A549 (cell line): ENCODE results near the gene MAPRE2. TPM values are rescaled to one million over a fixed set of nuclear protein-coding genes. Genes with fewer than 3 reads are reported as not detected.

Experiments used
- ATAC-seq, 2 experiments: fragments of 200-7000 bp in 1 of 2; fragments of >200 bp in 1 of 2; cut with Nextera tagmentation in 1 of 2; cut with Tn5 transposase in 1 of 2; 3 replicates each; pipeline versions ENCODE4 v1.8.0 to v1.9.1; 2018 to 2020; ENCODE audit warnings: mild to moderate bottlenecking in 1 of 2, moderate library complexity in 1 of 2
- CTCF ChIA-PET: fragments of 300-600 bp; sonication (Branson Sonifier 250); formaldehyde crosslinking; extraction: SDS; loops from one replicate; lab custom pipeline; 2021; ENCODE audit warnings: antibody characterized with exemption, inconsistent platforms; lab: Yijun Ruan, JAX
- POLR2A ChIA-PET: fragments of 350-600 bp; formaldehyde crosslinking; extraction: SDS; loops from one replicate; lab custom pipeline; 2021; ENCODE audit warnings: antibody characterized with exemption, inconsistent platforms; lab: Yijun Ruan, JAX
- DNase-seq, 2 experiments: peaks; one replicate each; pipeline versions ENCODE4 v3.0.0 to v3.0.0-alpha.2; 2011 to 2016; ENCODE audit warnings: low read depth in 1 of 2, low spot score in 1 of 2
- FAIRE-seq: peaks from 2 replicates; lab custom pipeline; 2011; peaks lifted over from hg19 to GRCh38; lab: Jason Lieb, UNC
- H3K27ac ChIP-seq, 2 experiments: fragments of >200 bp; sonication (Bioruptor Twin); formaldehyde crosslinking; 3 replicates each; pipeline ENCODE4 v1.5.1; 2016 to 2017
- H3K4me1 ChIP-seq: fragments of >200 bp; sonication (Bioruptor Twin); formaldehyde crosslinking; 3 replicates; pipeline ENCODE4 v1.6.1; 2016
- H3K4me2 ChIP-seq: fragments of >200 bp; sonication (Bioruptor Twin); formaldehyde crosslinking; 3 replicates; pipeline ENCODE4 v1.6.1; 2016
- H3K4me3 ChIP-seq: fragments of >200 bp; sonication (Bioruptor Twin); formaldehyde crosslinking; 3 replicates; pipeline ENCODE4 v1.5.1; 2016
- H3K9me3 ChIP-seq: fragments of >200 bp; sonication (Bioruptor Twin); formaldehyde crosslinking; 3 replicates; pipeline ENCODE4 v1.6.1; 2016
- BHLHE40 ChIP-seq: IDR thresholded peaks from 2 replicates; pipeline ENCODE4 v1.6.1; 2012; ENCODE audit warnings: low read depth, low read length, inconsistent platforms
- CEBPB ChIP-seq, 2 experiments: fragments of >200 bp in 1 of 2; sonication (Bioruptor Twin) in 1 of 2; formaldehyde crosslinking in 1 of 2; IDR thresholded peaks; 2 replicates each; pipeline ENCODE4 v1.6.1; 2012 to 2016
- CHD2 ChIP-seq: fragments of 150-350 bp; IDR thresholded peaks from 2 replicates; pipeline ENCODE4 v1.6.1; 2014; ENCODE audit warnings: low read length; ENCODE audit not compliant: partially characterized antibody
- CHD4 ChIP-seq: fragments of 200-600 bp; sonication (generic); IDR thresholded peaks from 2 replicates; pipeline ENCODE4 v1.6.1; 2016; ENCODE audit warnings: antibody characterized with exemption, mild to moderate bottlenecking, borderline replicate concordance
- EHF ChIP-seq: fragments of 250-450 bp; sonication (Bioruptor Pico); IDR thresholded peaks from 2 replicates; pipeline ENCODE4 v1.5.0; 2020; ENCODE audit warnings: mild to moderate bottlenecking
- EHMT2 ChIP-seq: fragments of 200-600 bp; sonication (generic); IDR thresholded peaks from 2 replicates; pipeline ENCODE4 v1.6.1; 2016; ENCODE audit warnings: antibody characterized with exemption, low read depth, mild to moderate bottlenecking, moderate library complexity
- EP300 ChIP-seq, 2 experiments: fragments of >200 bp; sonication (Bioruptor Twin); formaldehyde crosslinking; IDR thresholded peaks; 2 replicates in 1 of 2; 3 replicates in 1 of 2; pipeline ENCODE4 v1.6.1; 2016 to 2017
- ESRRA ChIP-seq: fragments of 150-350 bp; IDR thresholded peaks from 2 replicates; pipeline ENCODE4 v1.6.1; 2014; ENCODE audit warnings: mild to moderate bottlenecking, low read length, borderline replicate concordance
- FOSB ChIP-seq: fragments of 250-450 bp; sonication (Bioruptor Pico); IDR thresholded peaks from 2 replicates; pipeline ENCODE4 v1.5.0; 2020; ENCODE audit warnings: mild to moderate bottlenecking, moderate library complexity
- HOXB13 ChIP-seq: fragments of 250-450 bp; sonication (Bioruptor Pico); IDR thresholded peaks from 2 replicates; pipeline ENCODE4 v1.5.0; 2020; ENCODE audit warnings: low read depth, mild to moderate bottlenecking, moderate library complexity
- HOXB5 ChIP-seq: fragments of 250-450 bp; sonication (Bioruptor Pico); IDR thresholded peaks from 2 replicates; pipeline ENCODE4 v1.5.0; 2020; ENCODE audit warnings: mild to moderate bottlenecking, moderate library complexity
- JUNB ChIP-seq: fragments of >200 bp; sonication (Bioruptor Twin); formaldehyde crosslinking; IDR thresholded peaks from 2 replicates; pipeline ENCODE4 v1.6.1; 2016
- KDM1A ChIP-seq: fragments of 200-600 bp; sonication (generic); IDR thresholded peaks from 2 replicates; pipeline ENCODE4 v1.6.1; 2016; ENCODE audit warnings: low read depth, mild to moderate bottlenecking
- MAZ ChIP-seq: fragments of 150-350 bp; IDR thresholded peaks from 2 replicates; pipeline ENCODE4 v1.6.1; 2014; ENCODE audit warnings: antibody characterized with exemption, low read depth, low read length, borderline replicate concordance
- NR3C1 ChIP-seq: fragments of >200 bp; sonication (Bioruptor Twin); formaldehyde crosslinking; IDR thresholded peaks from 3 replicates; pipeline ENCODE4 v1.6.1; 2017
- RAD21 ChIP-seq, 2 experiments: fragments of >200 bp in 1 of 2; sonication (Bioruptor Twin) in 1 of 2; formaldehyde crosslinking in 1 of 2; IDR thresholded peaks in 1 of 2; conservative IDR thresholded peaks in 1 of 2; 2 replicates in 1 of 2; 3 replicates in 1 of 2; pipeline ENCODE4 v1.6.1; 2012 to 2018; ENCODE audit warnings: inconsistent platforms in 1 of 2
- RFX5 ChIP-seq: fragments of 450-650 bp; IDR thresholded peaks from 2 replicates; pipeline ENCODE4 v1.7.1; 2014; ENCODE audit warnings: antibody characterized with exemption, mild to moderate bottlenecking, moderate library complexity
- SMC3 ChIP-seq: fragments of >200 bp; sonication (Bioruptor Twin); formaldehyde crosslinking; IDR thresholded peaks from 3 replicates; pipeline ENCODE4 v1.6.1; 2018; ENCODE audit warnings: inconsistent platforms
- TFCP2L1 ChIP-seq: fragments of 250-450 bp; sonication (Bioruptor Pico); IDR thresholded peaks from 2 replicates; pipeline ENCODE4 v1.5.0; 2021; ENCODE audit warnings: mild to moderate bottlenecking
- ZNF302 ChIP-seq: fragments of 250-450 bp; sonication (Bioruptor Pico); IDR thresholded peaks from 2 replicates; pipeline ENCODE4 v1.9.0; 2021; ENCODE audit warnings: inconsistent platforms, mild to moderate bottlenecking, moderate library complexity
- WGBS: methylation state at CpG from one replicate; pipeline ENCODE4 v1.1.6; 2017; ENCODE audit errors: missing lambda C conversion rate; 5-methylcytosine and 5-hydroxymethylcytosine counted together
- polyA plus RNA-seq, 4 experiments: library from polyadenylated mRNA; depleted of rRNA in 3 of 4; stranded (reverse); fragments of >200 nt; fragmentation: RNase III in 1 of 4; extraction: RNeasy Plus Mini Kit Qiagen cat#74134 plus additional on column Dnase treatment in 1 of 4; gene quantifications; 2 replicates in 3 of 4; 3 replicates in 1 of 4; pipeline ENCODE4 v1.2.3, GENCODE V29; 2011 to 2017

Gene MAPRE2
- polyA plus RNA-seq, 2 of the 4 experiments (the other 2 are of a cell fraction): 11.4 to 59.1 TPM

DNA sequence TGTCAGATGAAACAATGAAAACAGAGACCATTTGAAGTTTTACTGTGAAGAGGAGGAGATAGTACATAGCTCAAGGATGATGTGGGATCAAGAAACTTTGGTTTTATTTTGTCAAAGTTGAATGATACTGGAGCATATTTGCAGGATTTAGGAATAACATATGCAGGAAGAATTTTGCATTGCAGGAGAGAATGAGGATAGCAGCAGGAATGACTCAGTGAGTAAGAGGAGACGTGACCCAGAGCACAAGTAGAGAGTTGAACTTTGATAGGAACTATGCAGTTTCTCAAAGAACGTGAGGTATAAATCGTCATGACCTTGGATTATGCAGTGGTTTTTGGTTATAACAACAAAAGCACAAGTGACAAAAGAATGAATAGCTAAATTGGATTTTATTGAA is 47.7 kb downstream of the MAPRE2 start (continued):
- no peak for TF ChIP-seq FOSB (CRISPR knock-in tag)

DNA sequence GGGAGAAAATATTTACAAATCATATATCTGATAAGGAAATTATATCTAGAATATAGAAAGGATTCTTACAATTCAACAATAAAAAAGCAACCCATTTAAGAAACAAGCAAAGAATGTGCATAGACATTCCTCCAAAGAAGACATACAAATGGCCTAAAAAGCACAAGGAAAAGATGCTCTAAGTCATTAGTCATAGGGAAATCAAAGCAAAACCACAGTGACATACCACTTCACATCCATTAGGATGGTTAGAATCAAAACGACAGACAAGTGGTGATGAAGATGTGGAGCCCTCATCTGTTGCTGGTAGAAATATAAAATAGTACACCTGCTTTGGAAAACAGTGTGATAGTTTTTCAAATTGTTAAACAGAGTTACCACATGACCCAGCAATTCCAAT is 48.2 kb downstream of the MAPRE2 start:
- ATAC-seq: no peak
- CTCF ChIA-PET: no interaction called here

GRCh38 chr18:35089891-35090550 is 48.8 kb downstream of the MAPRE2 start:
- no peak for DNase-seq
- no peak for ATAC-seq
- H3K4me2 ChIP-seq: no peak overlapping the region
- H3K4me1 ChIP-seq: no peaks in the 10 kb centered on the region
- no peak overlapping the region for H3K4me3 ChIP-seq
- 90% methylated on average over 4 of the region's 4 CpGs for WGBS
- H3K9me3 ChIP-seq: no peaks in the 10 kb centered on the region
- no peak for TF ChIP-seq MAZ
- TF ChIP-seq TFCP2L1 (CRISPR knock-in tag): no peak
- TF ChIP-seq JUNB: no peak
- no peak for TF ChIP-seq RAD21 (conservative IDR thresholded peaks at IDR 0.05 in 1 of 2, IDR thresholded peaks at IDR 0.05 in 1 of 2)
- TF ChIP-seq EHF (CRISPR knock-in tag): no peak
- TF ChIP-seq ZNF302 (CRISPR knock-in tag): no peak
- TF ChIP-seq, all 56 proteins: peak for 0
- no peak overlapping the region for H3K27ac ChIP-seq
- CTCF ChIA-PET: no interaction called here
- no peak for FAIRE-seq
- POLR2A ChIA-PET: no interaction called here

More for the DNA sequence above, 48.2 kb downstream of the MAPRE2 start:
- Histone ChIP-seq H3K9me3 (no peaks in the 10 kb centered on the region), H3K27ac (no peak overlapping the region), H3K4me3 (no peak overlapping the region), H3K4me1 (no peaks in the 10 kb centered on the region), H3K4me2 (no peak overlapping the region)
- DNase-seq (no peak), FAIRE-seq (no peak)
- POLR2A ChIA-PET: no interaction called here
- WGBS: 35% methylated on average over 1 of the region's 1 CpG
- TF ChIP-seq ESRRA: no peak
- TF ChIP-seq HOXB5: no peak
- TF ChIP-seq SMC3: no peak
- TF ChIP-seq MAZ: no peak
- TF ChIP-seq CHD2: no peak
- no peak for TF ChIP-seq NR3C1
- TF ChIP-seq RFX5: no peak

GRCh38 chr18:35091841-35092240 is 50.6 kb downstream of the MAPRE2 start:
- H3K27ac ChIP-seq: no peak overlapping the region
- H3K9me3 ChIP-seq: no peaks in the 10 kb centered on the region
- FAIRE-seq (no peak), ATAC-seq (no peak), DNase-seq (no peak)
- H3K4me1 ChIP-seq: no peaks in the 10 kb centered on the region
- TF ChIP-seq JUNB: no peak
- no peak for TF ChIP-seq KDM1A
- TF ChIP-seq EHMT2: no peak
- no peak for TF ChIP-seq FOSB (CRISPR knock-in tag)
- no peak for TF ChIP-seq CHD2
- TF ChIP-seq CEBPB (IDR thresholded peaks at IDR 0.05): no peak
- TF ChIP-seq BHLHE40: no peak
- TF ChIP-seq EP300 (IDR thresholded peaks at IDR 0.05): no peak
- no peak for TF ChIP-seq HOXB13 (CRISPR knock-in tag)
- no peak for TF ChIP-seq CHD4
- no peak overlapping the region for H3K4me3 ChIP-seq
- POLR2A ChIA-PET: no interaction called here
- WGBS: 92% methylated on average over 2 of the region's 2 CpGs
- H3K4me2 ChIP-seq: no peak overlapping the region
- CTCF ChIA-PET: no interaction called here
